WI38 (cell line): Measurements from ENCODE around the gene CBFA2T3.

Experiments
- H3K4me3 ChIP-seq: 2 replicates; pipeline ENCODE4 v1.5.1; 2011; ENCODE audit warnings: low read depth, mild to moderate bottlenecking, control low read depth, low read length
- TF ChIP-seq, protein P1 (sequence below): IDR thresholded peaks from 2 replicates; pipeline ENCODE4 v1.5.1; 2012; ENCODE audit warnings: low read depth, mild to moderate bottlenecking, control low read depth, low read length

CBFA2T3 gene

DNA sequence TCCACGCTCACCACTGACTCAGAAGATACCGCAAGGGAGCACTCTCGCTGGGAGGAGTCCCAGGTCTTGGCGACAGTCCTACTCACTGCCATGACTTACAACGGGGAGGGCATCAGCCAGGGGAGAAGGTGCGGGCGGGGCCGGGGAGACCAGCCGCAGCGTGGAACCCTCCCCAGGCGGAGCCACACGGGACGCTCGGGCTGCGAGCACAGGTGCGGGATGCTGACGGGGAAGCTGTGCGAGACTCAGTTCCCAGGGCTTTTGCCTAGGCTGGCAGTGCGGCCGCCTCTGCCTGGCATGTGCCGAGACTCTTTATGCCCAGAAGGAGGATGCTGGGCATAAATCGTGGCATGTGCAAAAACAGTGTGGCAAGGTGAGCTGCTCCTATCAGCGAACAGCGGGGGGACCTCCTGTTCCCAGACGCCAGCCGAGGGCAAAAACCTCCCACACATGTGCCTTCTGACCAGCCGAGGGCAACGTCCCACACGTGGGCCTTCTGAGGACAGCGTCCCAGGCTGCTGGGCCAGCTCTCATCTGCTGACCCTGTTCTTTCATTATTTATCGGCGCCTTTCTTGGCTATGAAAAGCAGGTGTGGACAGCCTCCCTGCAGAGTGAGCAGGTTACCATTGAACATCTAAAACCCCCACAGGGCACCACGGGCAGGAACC, 126.3 kb downstream of the CBFA2T3 start:
- TF ChIP-seq, protein P1, sequence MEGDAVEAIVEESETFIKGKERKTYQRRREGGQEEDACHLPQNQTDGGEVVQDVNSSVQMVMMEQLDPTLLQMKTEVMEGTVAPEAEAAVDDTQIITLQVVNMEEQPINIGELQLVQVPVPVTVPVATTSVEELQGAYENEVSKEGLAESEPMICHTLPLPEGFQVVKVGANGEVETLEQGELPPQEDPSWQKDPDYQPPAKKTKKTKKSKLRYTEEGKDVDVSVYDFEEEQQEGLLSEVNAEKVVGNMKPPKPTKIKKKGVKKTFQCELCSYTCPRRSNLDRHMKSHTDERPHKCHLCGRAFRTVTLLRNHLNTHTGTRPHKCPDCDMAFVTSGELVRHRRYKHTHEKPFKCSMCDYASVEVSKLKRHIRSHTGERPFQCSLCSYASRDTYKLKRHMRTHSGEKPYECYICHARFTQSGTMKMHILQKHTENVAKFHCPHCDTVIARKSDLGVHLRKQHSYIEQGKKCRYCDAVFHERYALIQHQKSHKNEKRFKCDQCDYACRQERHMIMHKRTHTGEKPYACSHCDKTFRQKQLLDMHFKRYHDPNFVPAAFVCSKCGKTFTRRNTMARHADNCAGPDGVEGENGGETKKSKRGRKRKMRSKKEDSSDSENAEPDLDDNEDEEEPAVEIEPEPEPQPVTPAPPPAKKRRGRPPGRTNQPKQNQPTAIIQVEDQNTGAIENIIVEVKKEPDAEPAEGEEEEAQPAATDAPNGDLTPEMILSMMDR = no peak
- no peak overlapping the region for H3K4me3 ChIP-seq

DNA sequence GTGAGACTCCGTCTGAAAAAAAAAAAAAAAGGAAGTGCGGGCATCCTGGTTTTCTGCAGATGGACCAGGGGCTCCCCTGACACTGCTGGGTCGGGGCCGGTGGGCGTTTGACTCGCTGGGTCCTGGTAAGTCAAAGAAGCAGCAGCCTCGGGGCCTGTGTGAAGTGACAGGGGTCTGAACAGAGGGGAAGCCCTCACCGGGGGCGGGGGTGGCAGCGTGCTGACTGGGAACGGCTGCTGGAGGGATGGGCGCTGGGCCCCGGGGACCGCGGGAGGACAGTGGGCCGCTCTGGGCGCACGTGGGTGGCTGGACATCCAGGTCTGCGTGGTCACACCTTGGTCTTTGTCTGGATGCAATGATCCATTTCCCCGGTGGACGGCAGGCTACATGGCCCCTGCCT, 128.4 kb downstream of the CBFA2T3 start:
- no peak overlapping the region for H3K4me3 ChIP-seq
- TF ChIP-seq, protein P1 = no peak

DNA sequence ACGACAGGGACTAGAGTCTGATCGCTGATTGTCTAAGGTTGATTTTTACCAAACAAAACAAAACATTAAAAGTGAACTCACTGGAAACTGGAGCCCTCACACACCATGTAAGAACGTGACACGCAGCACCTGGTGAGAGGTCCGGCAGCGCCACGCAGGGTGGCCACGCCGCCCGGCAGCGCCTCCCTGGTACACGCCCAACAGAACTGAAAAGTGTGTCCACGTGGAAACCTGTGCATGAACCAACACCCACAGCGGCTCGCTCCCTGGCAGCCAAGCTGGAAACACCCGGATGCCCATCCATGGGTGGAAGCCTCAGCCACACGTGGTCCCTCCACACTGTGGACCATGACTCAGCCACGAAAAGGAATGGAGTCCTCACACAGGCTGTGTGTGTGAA, 129.4 kb downstream of the CBFA2T3 start:
- TF ChIP-seq, protein P1 = no peak
- no peak overlapping the region for H3K4me3 ChIP-seq

DNA sequence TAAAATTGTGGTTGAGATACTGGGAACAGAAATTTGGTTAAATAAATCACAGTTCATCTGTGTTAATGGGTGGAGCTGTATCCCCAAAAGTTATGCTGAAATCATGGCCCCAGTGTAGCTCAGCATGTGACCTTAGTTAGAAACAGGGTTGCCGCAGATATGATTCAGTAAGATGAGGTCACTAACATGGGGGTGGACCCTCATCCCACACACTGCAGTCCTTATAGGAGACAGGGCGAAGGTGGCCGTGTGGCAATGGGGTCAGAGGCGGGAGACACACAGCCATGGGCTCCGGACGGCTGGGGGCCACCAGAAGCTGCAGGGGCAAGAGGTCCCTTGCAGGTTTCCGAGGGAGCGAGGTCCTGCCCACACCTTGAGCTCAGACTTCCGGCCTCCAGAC, 130.9 kb downstream of the CBFA2T3 start:
- TF ChIP-seq, protein P1 = no peak

DNA sequence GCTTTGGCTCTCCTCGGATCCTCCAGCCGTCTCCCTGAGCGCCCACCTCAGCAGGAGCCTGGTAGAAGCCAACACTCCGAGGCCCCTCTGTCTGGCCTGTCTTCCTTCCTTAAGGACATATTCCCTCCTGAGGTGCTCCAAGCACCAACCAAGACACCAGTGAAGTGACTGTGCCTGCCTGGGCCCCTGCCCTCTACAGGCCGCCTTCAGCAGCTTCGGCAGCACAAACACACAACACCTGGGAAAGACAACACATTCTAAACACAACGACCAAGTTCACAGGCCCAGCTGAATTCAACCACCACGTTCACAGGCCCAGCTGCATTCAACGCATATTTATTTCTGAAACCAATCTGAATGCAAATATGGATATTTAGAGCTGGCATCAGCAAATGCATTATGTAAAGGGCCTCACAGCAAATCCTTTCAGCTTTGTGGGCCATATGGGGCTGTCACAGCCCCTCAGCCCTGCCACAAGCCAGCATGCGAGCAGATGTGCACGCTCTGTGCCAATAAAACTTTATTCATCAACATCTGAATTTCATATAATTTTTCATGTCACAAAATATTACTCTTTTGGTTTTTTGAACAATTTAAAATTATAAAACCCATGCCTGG, 132.5 kb downstream of the CBFA2T3 start:
- TF ChIP-seq, protein P1 = no peak
- no peak overlapping the region for H3K4me3 ChIP-seq

More for the DNA sequence above, 130.9 kb downstream of the CBFA2T3 start:
- no peak overlapping the region for H3K4me3 ChIP-seq

DNA sequence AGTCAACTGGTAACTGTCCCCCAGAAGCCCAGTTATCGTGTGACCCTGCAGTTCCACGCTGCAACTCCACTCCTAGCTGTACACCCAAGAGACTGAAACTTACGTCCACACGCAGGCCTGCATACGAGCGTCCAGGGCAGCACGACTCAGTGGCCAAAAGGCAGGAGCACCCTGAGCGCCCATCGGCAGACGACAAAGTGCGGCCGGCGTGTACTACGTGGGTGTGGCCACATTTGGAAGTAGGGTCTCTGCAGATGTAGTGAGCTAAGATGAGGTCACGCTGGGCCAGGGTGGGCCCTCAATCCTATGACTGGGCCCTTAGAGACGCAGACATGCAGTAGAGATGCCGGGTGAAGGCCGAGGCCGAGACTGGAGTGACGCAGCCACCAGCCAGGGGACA, 133.8 kb downstream of the CBFA2T3 start:
- TF ChIP-seq, protein P1 = no peak

DNA sequence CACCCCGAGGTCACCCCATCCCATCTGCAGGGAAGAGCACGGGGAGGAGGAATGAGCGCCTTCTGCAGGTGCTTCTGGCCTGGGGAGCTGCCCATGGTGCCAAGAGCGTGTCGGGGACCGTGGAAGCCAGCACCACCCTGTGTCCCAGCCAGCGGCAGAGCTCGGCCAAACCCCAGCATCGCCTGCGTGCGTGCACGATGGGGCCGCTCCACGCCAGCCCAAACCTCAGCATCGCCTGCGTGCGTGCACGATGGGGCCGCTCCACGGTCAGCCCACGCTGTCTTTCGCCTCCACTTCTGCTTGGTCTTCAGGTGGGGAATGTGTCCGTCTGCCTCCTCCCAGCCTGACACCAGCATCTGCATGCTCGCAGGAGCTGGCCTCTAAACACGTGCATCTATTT, 134.2 kb downstream of the CBFA2T3 start:
- no peak overlapping the region for H3K4me3 ChIP-seq
- TF ChIP-seq, protein P1 = no peak

More for the DNA sequence above, 133.8 kb downstream of the CBFA2T3 start:
- H3K4me3 ChIP-seq = no peak overlapping the region
